HG02938 (cell line): Measurements from ENCODE around the gene WDFY2.
"Not testable (repeated sequence)": the region's sequence is repeated elsewhere in the genome, so short reads cannot be mapped to it uniquely, and the experiment has no call there.

ENCODE experiments used
- ATAC-seq: cut with Tn5 transposase; IDR thresholded peaks from one replicate; pipeline ENCODE4 v1.9.1; 2021; ENCODE audit warnings: mild to moderate bottlenecking, moderate library complexity; ENCODE audit not compliant: unreplicated experiment

The WDFY2 gene

GRCh38 chr13:51689663-51689996 lies 105.4 kb downstream of the WDFY2 start:
- no peak for ATAC-seq

DNA sequence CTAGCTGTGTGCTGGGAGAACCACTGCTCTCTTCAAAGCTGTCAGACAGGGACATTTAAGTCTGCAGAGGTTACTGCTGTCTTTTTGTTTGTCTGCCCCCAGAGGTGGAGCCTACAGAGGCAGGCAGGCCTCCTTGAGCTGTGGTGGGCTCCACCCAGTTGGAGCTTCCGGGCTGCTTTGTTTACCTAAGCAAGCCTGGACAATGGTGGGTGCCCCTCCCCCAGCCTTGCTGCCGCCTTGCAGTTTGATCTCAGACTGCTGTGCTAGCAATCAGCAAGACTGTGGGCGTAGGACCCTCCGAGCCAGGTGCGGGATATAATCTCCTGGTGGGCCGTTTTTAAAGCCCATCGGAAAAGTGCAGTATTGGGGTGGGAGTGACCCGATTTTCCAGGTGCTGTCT lies 111.4 kb downstream of the WDFY2 start:
- not testable (repeated sequence) for ATAC-seq

- no peak for ATAC-seq
Measured at GRCh38 chr13:51697181-51697580, 112.9 kb downstream of the WDFY2 start.

GRCh38 chr13:51697855-51698254 lies 113.6 kb downstream of the WDFY2 start:
- ATAC-seq: no peak

DNA sequence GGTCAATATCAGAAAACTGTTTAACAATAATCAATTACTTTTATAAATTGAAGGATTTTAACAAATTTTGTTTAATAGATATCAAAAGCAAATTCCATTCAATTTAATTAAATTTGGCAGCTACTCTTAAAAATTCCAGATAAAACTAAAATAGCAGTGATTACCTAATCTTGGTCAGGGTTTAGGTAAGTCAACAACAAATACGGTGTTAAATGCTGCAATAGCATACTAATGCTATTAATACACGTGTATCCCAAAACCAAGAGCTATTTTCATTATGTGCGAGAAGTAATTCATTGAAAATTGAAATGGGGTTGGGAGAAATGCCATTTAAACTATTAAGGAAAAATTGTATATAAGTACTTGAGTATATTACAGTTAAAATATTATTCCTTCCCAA lies 114.1 kb downstream of the WDFY2 start:
- ATAC-seq: no peak

- ATAC-seq: peak; percentile 92
Measured at GRCh38 chr13:51704399-51705313, 120.4 kb downstream of the WDFY2 start.

DNA sequence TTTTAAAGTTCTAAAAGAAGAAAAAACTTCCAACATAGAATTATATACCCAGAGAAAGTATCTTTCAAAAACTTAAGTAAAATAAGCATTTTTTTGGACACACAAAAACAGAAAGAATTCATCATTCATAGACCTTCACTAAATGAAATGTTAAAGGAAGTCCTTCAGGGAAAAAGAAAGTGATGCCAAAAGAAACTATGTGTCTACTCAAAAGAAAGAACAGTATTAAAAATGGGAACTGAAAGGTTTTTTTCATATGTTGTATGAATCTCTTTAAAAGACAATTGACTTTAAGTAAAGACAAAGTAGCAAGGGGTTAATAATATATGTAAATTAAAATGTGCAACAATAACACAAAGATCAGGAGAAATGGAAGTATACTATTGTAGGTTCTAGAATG lies 123.2 kb downstream of the WDFY2 start:
- no peak for ATAC-seq

DNA sequence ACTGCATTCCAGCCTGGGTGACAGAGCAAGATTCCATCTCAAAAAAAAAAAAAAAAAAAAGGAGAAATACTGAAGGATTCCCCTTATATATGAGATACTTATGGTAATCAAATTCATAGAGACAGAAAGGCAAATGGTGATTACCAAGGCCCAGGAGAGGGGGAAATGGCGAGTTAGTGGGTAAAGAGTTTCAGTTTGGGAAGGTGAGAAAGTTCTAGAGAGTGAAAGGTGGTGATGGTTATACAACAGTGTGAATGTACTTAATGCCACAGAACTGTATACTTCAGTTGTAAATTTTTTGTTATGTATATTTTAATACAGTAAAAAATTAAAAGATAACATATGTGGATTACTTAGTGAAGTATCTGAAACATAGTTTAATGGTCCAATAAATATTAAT lies 129.5 kb downstream of the WDFY2 start:
- no peak for ATAC-seq

GRCh38 chr13:51714663-51715168 lies 130.5 kb downstream of the WDFY2 start:
- ATAC-seq: no peak

- no peak for ATAC-seq
Measured at GRCh38 chr13:51715613-51716012, 131.4 kb downstream of the WDFY2 start.

DNA sequence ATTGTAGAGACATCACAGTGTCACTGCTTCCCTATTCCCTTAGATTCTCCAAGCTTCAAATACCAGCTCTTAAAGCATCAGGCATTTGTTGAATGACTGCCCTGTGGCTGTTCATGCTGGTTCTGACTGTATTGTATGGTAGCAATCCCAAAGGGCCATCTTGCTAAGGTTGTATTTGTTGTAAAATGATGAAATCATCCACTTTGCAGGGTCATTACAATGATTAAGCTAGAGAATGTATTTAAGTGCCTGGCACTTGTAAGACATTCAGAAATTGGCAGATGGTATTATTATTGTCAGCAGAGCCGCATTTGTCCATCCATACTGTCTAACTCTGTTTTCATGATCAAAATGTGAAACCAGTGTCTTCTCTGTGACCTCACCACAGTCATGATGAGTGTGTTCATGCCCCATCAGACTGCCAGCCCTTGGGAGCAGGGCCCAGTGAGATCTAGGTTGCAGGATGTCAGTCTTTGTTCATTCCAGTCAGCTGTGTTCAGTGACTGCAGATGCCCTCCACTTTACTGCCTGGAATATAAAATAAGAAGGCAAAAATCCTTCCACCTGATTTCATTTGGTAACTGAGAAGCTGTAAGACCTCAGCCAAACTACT lies 133.6 kb downstream of the WDFY2 start:
- ATAC-seq: no peak

DNA sequence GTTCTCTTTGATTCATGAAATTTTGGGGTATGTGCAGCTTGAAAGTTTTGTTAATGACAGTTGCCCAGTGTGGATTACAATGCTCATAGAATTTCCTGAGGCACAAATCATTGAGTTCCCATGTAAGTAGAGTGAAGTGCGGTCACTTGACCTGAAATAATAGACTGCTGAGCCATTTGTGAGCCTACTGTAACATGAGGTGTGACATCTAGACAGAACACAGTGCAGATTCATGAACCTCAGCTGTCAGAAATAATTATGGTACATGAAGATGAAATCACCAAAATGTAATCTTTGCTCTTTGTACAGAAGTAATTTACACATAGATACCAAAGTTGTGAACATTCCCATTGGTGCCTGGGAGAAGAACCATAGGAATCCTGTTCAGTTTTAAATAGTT lies 135.1 kb downstream of the WDFY2 start:
- ATAC-seq: no peak

DNA sequence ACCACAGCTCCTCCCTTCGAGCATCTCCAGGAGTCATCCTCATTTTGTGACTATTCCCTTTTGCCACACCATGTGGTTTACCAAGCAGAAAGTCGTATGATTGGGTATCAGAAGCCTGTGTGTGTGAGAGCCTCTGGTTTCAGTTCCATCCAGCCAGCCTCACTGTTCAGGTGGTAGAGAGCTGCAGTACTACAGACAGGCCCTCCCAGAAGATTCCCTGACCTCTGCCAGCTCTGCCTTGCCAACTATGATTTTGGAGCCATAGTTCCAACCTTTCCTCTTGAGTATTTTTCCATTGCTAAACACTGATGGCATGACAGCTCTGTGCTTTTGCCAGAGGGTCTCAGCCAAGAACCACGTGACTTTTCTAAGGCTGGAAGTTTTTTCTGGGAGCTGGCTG lies 137.2 kb downstream of the WDFY2 start:
- ATAC-seq: peak; percentile 76

DNA sequence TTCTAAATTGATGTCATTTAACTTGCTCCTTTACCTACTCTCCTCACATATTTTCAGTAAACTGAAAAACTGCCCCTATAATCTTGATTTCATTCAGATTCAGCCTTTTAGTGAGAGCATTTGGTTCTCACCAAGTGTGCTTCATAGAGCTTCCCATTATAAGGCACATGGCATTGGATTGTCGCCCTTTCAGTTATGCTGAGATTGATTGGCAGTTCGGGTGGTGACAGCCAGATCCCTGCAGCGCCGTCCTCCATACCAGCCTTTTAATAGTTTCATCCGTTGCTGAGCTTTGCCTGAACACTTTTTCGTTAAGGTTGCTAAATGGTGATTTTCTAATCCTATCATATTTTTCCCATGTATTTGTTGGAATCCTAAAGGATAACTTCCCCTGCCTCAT lies 139.3 kb downstream of the WDFY2 start:
- ATAC-seq: no peak

DNA sequence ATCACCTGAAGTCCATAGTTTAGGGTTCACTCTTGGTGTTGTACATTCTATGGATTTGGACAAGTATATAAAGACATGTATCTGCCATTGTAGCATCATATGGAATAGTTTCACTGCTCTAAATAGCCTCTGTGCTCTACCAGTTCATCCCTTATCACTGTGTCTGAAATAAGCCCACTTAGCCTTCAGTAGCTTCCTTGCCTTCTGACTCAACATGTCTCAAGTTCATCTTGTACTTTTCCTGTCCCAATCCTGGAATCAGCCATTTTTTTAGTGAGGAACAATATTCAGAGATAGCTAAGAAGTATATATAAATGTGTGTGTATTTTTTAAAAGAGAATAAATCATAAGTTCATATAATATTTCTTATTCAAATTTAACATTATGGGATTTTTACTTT lies 140.5 kb downstream of the WDFY2 start:
- no peak for ATAC-seq

- ATAC-seq: no peak
Measured at GRCh38 chr13:51726446-51727193, 142.4 kb downstream of the WDFY2 start.

GRCh38 chr13:51727634-51728274 lies 143.5 kb downstream of the WDFY2 start:
- no peak for ATAC-seq

DNA sequence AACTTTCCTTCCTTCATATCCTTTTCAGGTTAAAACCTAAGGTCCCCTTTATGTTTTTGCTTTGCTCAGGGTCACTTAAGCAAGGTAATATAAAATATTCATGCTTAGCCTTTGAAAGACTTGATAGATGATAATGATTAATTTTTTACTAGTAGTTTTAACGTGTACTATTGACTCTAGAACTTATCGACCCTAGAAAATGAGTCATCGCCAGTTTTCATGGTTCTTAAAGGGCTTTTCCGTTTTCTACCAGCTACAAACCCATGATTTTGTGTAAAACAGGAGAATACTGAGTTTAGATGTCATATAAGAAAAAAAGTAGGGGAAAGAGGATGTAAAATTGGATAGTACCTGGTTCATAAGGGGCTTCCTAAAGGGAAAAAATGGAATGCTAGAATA lies 144.0 kb downstream of the WDFY2 start:
- no peak for ATAC-seq

- no peak for ATAC-seq
Measured at GRCh38 chr13:51728972-51729371, 144.7 kb downstream of the WDFY2 start.

- ATAC-seq: no peak
Measured at GRCh38 chr13:51729866-51730553, 145.7 kb downstream of the WDFY2 start.

- ATAC-seq: no peak
Measured at GRCh38 chr13:51730927-51731326, 146.7 kb downstream of the WDFY2 start.
